Activated CD4-positive, alpha-beta T cell treated with anti-CD3 and anti-CD28 coated beads for 36 hours (primary cell): ENCODE measurements around the gene INPP5D. TPM values are rescaled to one million over a fixed set of nuclear protein-coding genes. Genes with fewer than 3 reads are reported as not detected.

Experiments
- ATAC-seq: fragments of 200-7000 bp; cut with Tn5 transposase; one replicate; pipeline ENCODE4 v1.10.0; 2021; ENCODE audit warnings: mild to moderate bottlenecking, moderate library complexity
- CTCF ChIA-PET: fragments of 350-600 bp; sonication (Branson Sonifier 250); formaldehyde crosslinking; loops from one replicate; lab custom pipeline; 2021; ENCODE audit warnings: antibody characterized with exemption; lab: Charles Lee
- POLR2A ChIA-PET: fragments of 350-600 bp; sonication (Branson Sonifier 250); formaldehyde crosslinking; loops from one replicate; lab custom pipeline; 2021; ENCODE audit warnings: antibody characterized with exemption, inconsistent platforms; lab: Charles Lee
- DNase-seq: peaks from one replicate; pipeline ENCODE4 v3.0.0-alpha.2; 2020
- H3K27ac Mint-ChIP-seq: one replicate; pipeline ENCODE4 v1.8.0; 2021; ENCODE audit warnings: mixed read lengths
- H3K27me3 Mint-ChIP-seq: one replicate; pipeline ENCODE4 v1.8.0; 2021; ENCODE audit warnings: mixed read lengths
- H3K36me3 Mint-ChIP-seq: one replicate; pipeline ENCODE4 v1.8.0; 2021; ENCODE audit warnings: low read depth, mixed read lengths
- H3K4me1 Mint-ChIP-seq: one replicate; pipeline ENCODE4 v1.8.0; 2021; ENCODE audit warnings: mixed read lengths
- H3K4me3 Mint-ChIP-seq: one replicate; pipeline ENCODE4 v1.8.0; 2021; ENCODE audit warnings: mild to moderate bottlenecking, moderate library complexity, mixed read lengths
- H3K9me3 Mint-ChIP-seq: one replicate; pipeline ENCODE4 v1.8.0; 2021; ENCODE audit warnings: low read depth, mixed read lengths
- intact Hi-C, 2 experiments: fragments of 100-400 bp; cut with DNase I in 1 of 2; cut with micrococcal nuclease in 1 of 2; formaldehyde crosslinking; loops; one replicate each; pipeline versions ENCODE4 v1.14.2 to v1.15.1; 2022 to 2024; cut with DNase I, micrococcal nuclease
- total RNA-seq, 2 experiments: library from RNA; stranded (reverse); gene quantifications; one replicate each; pipeline ENCODE4 v1.2.3, GENCODE V29; 2021

INPP5D gene
- total RNA-seq, 2 experiments from 2014 or later: 40.5 to 53.4 TPM

DNA sequence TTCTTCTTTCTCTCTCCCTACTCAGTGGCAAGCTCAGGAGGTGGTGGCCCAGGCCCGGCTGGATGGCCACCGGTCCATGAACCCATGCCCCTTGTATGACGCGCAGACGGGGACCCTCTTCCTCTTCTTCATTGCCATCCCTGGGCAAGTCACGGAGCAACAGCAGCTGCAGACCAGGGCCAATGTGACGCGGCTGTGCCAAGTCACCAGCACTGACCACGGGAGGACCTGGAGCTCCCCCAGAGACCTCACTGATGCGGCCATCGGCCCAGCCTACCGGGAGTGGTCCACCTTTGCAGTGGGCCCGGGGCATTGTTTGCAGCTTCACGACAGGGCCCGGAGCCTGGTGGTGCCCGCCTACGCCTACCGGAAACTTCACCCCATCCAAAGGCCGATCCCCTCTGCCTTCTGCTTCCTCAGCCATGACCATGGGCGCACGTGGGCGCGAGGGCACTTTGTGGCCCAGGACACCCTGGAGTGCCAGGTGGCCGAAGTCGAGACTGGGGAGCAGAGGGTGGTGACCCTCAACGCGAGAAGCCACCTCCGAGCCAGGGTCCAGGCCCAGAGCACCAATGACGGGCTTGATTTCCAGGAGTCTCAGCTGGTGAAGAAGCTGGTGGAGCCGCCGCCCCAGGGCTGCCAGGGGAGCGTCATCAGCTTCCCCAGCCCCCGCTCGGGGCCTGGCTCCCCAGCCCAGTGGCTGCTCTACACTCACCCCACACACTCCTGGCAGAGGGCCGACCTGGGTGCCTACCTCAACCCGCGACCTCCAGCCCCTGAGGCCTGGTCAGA lies 25.9 kb upstream of the INPP5D start:
- peaks cover 8% of the 10 kb centered on the region for H3K4me1 Mint-ChIP-seq
- H3K27ac Mint-ChIP-seq: no peak overlapping the region
- DNase-seq (no peak), ATAC-seq (no peak)
- ChIA-PET POLR2A (no interaction called here), CTCF (interaction anchor here (0.5 to 1.2 kb wide), 5 partner anchors 19 to 612 kb away, joined by 3 to 4 read pairs (median 3); partner anchors contain the start of gene ATG16L1)
- H3K9me3 Mint-ChIP-seq: no peaks in the 10 kb centered on the region
- H3K4me3 Mint-ChIP-seq: no peak overlapping the region
- no peaks in the 10 kb centered on the region for H3K36me3 Mint-ChIP-seq
- H3K27me3 Mint-ChIP-seq: no peaks in the 10 kb centered on the region
- intact Hi-C loops: no loop called here

DNA sequence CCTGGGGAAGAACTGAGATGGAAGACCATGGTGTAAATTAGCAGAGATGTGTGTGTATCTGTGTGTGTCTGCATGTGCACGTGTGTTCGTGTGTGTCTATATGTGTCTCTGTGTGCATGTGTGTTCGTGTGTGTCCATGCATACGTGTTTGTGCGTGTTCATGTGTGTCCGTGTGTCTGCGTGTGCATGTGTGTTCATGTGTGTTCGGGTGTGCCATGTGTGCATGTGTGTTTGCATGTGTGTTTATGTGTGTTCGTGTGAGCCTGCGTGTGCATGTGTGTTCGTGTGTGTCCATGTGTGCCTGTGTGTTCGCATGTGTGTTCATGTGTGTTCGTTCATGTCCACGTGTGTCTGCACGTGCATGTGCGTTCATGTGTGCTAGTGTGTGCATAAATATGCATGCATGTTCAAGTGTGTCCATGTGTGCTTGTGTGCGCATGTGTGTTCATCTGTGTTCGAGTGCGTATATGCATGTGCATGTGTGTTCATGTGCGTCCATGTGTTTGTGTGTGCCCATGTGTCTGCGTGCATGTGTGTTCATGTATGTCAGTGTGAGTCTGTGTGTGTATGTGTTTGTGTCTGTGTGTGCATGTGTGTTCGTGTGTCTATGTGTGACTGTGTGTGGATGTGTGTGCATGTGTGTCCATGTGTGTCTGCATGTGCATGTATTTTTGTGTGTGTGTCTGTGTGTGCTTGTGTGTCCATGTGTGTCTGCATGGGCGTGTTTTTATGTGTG lies 24.5 kb upstream of the INPP5D start:
- no peaks in the 10 kb centered on the region for H3K9me3 Mint-ChIP-seq
- intact Hi-C loops: no loop called here
- ATAC-seq: no peak
- H3K27me3 Mint-ChIP-seq: no peaks in the 10 kb centered on the region
- no peak for DNase-seq
- H3K4me3 Mint-ChIP-seq: no peak overlapping the region
- POLR2A ChIA-PET: no interaction called here
- CTCF ChIA-PET: interaction anchor here (0.7 kb wide), 1 partner anchor 841 kb away, joined by 3 read pairs; no protein-coding TSS in a partner anchor
- H3K36me3 Mint-ChIP-seq: no peaks in the 10 kb centered on the region
- H3K4me1 Mint-ChIP-seq: peaks cover 8% of the 10 kb centered on the region
- H3K27ac Mint-ChIP-seq: no peak overlapping the region

- no peak overlapping the region for H3K4me3 Mint-ChIP-seq
- H3K27ac Mint-ChIP-seq: no peak overlapping the region
- H3K36me3 Mint-ChIP-seq: no peaks in the 10 kb centered on the region
- H3K27me3 Mint-ChIP-seq: no peaks in the 10 kb centered on the region
- CTCF ChIA-PET: interaction anchor here (0.7 kb wide), 1 partner anchor 842 kb away, joined by 3 read pairs; no protein-coding TSS in a partner anchor
- peaks cover 8% of the 10 kb centered on the region for H3K4me1 Mint-ChIP-seq
- H3K9me3 Mint-ChIP-seq: no peaks in the 10 kb centered on the region
- intact Hi-C loops: no loop called here
- POLR2A ChIA-PET: no interaction called here
- DNase-seq (no peak), ATAC-seq (no peak)
Measured at GRCh38 chr2:233036162-233036838, 23.8 kb upstream of the INPP5D start.

GRCh38 chr2:233037078-233037477 lies 23.1 kb upstream of the INPP5D start:
- H3K27me3 Mint-ChIP-seq: no peaks in the 10 kb centered on the region
- CTCF ChIA-PET: no interaction called here
- ATAC-seq (no peak), DNase-seq (no peak)
- H3K9me3 Mint-ChIP-seq: no peaks in the 10 kb centered on the region
- no peak overlapping the region for H3K27ac Mint-ChIP-seq
- intact Hi-C loops: no loop called here
- H3K4me3 Mint-ChIP-seq: no peak overlapping the region
- H3K4me1 Mint-ChIP-seq: peaks cover 8% of the 10 kb centered on the region
- POLR2A ChIA-PET: no interaction called here
- no peaks in the 10 kb centered on the region for H3K36me3 Mint-ChIP-seq

DNA sequence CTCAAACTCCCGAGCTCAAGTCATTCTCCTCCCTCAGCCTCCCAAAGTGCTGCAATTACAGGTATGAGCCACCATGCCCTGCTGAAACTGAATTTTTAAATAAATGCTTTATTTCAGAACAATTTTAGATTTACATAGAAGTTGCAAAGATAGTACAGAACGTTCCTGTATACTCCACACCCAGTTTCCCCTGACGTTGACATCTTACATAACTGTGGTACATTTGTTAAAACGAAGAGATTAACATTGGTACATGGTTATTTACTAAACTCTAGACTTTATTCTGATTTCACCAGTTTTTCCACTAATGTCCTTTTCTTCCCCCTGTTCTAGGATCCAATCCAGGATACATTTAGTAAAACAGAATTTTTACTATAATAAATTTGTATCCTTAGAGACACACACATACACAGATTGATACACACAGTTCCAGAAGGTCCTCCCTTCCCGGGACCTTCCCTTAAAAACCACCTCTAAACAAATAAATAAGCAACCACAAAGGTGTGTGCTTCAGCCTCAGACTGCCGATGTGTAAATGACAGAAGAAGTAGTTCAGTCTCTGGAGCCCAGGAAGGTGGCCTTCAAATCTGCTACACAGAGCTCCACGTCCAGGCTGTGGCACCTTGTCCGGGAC lies 20.8 kb upstream of the INPP5D start:
- no peak overlapping the region for H3K27ac Mint-ChIP-seq
- ATAC-seq: no peak
- intact Hi-C loops: no loop called here
- H3K9me3 Mint-ChIP-seq: no peaks in the 10 kb centered on the region
- no peaks in the 10 kb centered on the region for H3K36me3 Mint-ChIP-seq
- H3K4me1 Mint-ChIP-seq: no peaks in the 10 kb centered on the region
- ChIA-PET POLR2A (no interaction called here), CTCF (no interaction called here)
- no peak overlapping the region for H3K4me3 Mint-ChIP-seq
- DNase-seq: no peak
- no peaks in the 10 kb centered on the region for H3K27me3 Mint-ChIP-seq

GRCh38 chr2:233039846-233040530 lies 20.2 kb upstream of the INPP5D start:
- no peak for ATAC-seq

GRCh38 chr2:233040571-233040970 lies 19.6 kb upstream of the INPP5D start:
- no peaks in the 10 kb centered on the region for H3K9me3 Mint-ChIP-seq
- ChIA-PET POLR2A (no interaction called here), CTCF (interaction anchor here (0.7 to 4.4 kb wide), 2 partner anchors 13 to 268 kb away, joined by 5 to 25 read pairs; no protein-coding TSS in a partner anchor)
- H3K4me1 Mint-ChIP-seq: no peaks in the 10 kb centered on the region
- no peak for DNase-seq
- no peak for ATAC-seq
- H3K4me3 Mint-ChIP-seq: no peak overlapping the region
- H3K27me3 Mint-ChIP-seq: no peaks in the 10 kb centered on the region
- intact Hi-C loops: no loop called here
- no peak overlapping the region for H3K27ac Mint-ChIP-seq
- H3K36me3 Mint-ChIP-seq: no peaks in the 10 kb centered on the region

More at GRCh38 chr2:233039846-233040530, 20.2 kb upstream of the INPP5D start:
- no peak for DNase-seq
- H3K9me3 Mint-ChIP-seq: no peaks in the 10 kb centered on the region
- no peak overlapping the region for H3K27ac Mint-ChIP-seq
- CTCF ChIA-PET: no interaction called here
- POLR2A ChIA-PET: no interaction called here
- no peak overlapping the region for H3K4me3 Mint-ChIP-seq
- H3K36me3 Mint-ChIP-seq: no peaks in the 10 kb centered on the region
- no peaks in the 10 kb centered on the region for H3K4me1 Mint-ChIP-seq
- H3K27me3 Mint-ChIP-seq: no peaks in the 10 kb centered on the region
- intact Hi-C loops: no loop called here

- CTCF ChIA-PET: interaction anchor here (4.4 kb wide), 1 partner anchor 12 kb away, joined by 25 read pairs; no protein-coding TSS in a partner anchor
- DNase-seq: no peak
- POLR2A ChIA-PET: no interaction called here
- H3K4me1 Mint-ChIP-seq: no peaks in the 10 kb centered on the region
- intact Hi-C loops: no loop called here
- H3K4me3 Mint-ChIP-seq: no peak overlapping the region
- H3K27me3 Mint-ChIP-seq: no peaks in the 10 kb centered on the region
- no peak overlapping the region for H3K27ac Mint-ChIP-seq
- no peaks in the 10 kb centered on the region for H3K36me3 Mint-ChIP-seq
- H3K9me3 Mint-ChIP-seq: no peaks in the 10 kb centered on the region
- ATAC-seq: no peak
Measured at GRCh38 chr2:233041722-233042323, 18.3 kb upstream of the INPP5D start.

GRCh38 chr2:233042549-233042948 lies 17.6 kb upstream of the INPP5D start:
- H3K27ac Mint-ChIP-seq: no peak overlapping the region
- intact Hi-C loops: no loop called here
- no peaks in the 10 kb centered on the region for H3K36me3 Mint-ChIP-seq
- no peaks in the 10 kb centered on the region for H3K27me3 Mint-ChIP-seq
- ChIA-PET CTCF (interaction anchor here (4.4 kb wide), 1 partner anchor 11 kb away, joined by 25 read pairs; no protein-coding TSS in a partner anchor), POLR2A (no interaction called here)
- no peak for ATAC-seq
- H3K4me3 Mint-ChIP-seq: no peak overlapping the region
- DNase-seq: no peak
- H3K9me3 Mint-ChIP-seq: no peaks in the 10 kb centered on the region
- H3K4me1 Mint-ChIP-seq: no peaks in the 10 kb centered on the region

- DNase-seq: no peak
- H3K27me3 Mint-ChIP-seq: no peaks in the 10 kb centered on the region
- H3K4me3 Mint-ChIP-seq: no peak overlapping the region
- intact Hi-C loops: no loop called here
- H3K36me3 Mint-ChIP-seq: no peaks in the 10 kb centered on the region
- ChIA-PET POLR2A (no interaction called here), CTCF (interaction anchor here (0.5 to 4.4 kb wide), 2 partner anchors 9 to 17 kb away, joined by 3 to 25 read pairs; no protein-coding TSS in a partner anchor)
- no peak for ATAC-seq
- no peaks in the 10 kb centered on the region for H3K9me3 Mint-ChIP-seq
- H3K4me1 Mint-ChIP-seq: no peaks in the 10 kb centered on the region
- H3K27ac Mint-ChIP-seq: no peak overlapping the region
Measured at GRCh38 chr2:233044974-233045605, 15.1 kb upstream of the INPP5D start.
